ENCODE results near the gene KRT15. TPM values are rescaled to one million over a fixed set of nuclear protein-coding genes. Genes with fewer than 3 reads are reported as not detected.
A peak's percentile ranks its signal among the peaks of the same experiment; 100 is the strongest.

The KRT15 gene
- total RNA-seq, 1 donor from 2014 or later: not detected

DNA sequence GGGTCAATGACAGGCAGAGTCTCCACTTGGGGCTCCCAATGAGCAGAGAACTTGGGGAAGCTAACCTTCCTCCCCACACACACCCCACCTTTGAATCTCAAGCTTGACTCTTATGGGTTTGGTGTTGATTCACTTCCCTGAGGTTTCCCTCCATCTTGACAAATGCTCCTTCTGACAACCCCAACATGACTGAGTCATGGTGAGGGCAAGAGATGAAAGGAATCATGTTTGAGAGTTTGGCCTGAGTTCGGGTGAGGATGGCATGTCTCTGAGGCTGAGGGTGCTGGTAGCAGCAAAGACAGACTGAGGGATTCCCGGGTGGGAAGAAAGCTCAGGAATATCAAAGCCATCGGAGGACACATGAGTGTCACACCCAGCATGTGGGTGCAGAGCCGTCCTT is 34.5 kb upstream of the KRT15 start:
- peaks cover 25% of the 10 kb centered on the region for H3K4me1 Mint-ChIP-seq (ENCODE audit: low read depth)
- no peak overlapping the region for H3K27ac Mint-ChIP-seq (ENCODE audit: unreplicated experiment)
- TF ChIP-seq, protein P1, sequence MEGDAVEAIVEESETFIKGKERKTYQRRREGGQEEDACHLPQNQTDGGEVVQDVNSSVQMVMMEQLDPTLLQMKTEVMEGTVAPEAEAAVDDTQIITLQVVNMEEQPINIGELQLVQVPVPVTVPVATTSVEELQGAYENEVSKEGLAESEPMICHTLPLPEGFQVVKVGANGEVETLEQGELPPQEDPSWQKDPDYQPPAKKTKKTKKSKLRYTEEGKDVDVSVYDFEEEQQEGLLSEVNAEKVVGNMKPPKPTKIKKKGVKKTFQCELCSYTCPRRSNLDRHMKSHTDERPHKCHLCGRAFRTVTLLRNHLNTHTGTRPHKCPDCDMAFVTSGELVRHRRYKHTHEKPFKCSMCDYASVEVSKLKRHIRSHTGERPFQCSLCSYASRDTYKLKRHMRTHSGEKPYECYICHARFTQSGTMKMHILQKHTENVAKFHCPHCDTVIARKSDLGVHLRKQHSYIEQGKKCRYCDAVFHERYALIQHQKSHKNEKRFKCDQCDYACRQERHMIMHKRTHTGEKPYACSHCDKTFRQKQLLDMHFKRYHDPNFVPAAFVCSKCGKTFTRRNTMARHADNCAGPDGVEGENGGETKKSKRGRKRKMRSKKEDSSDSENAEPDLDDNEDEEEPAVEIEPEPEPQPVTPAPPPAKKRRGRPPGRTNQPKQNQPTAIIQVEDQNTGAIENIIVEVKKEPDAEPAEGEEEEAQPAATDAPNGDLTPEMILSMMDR (IDR thresholded peaks at IDR 0.05): no peak
- DNase-seq (ENCODE audit: low spot score): no peak
- no peaks in the 10 kb centered on the region for H3K9me3 Mint-ChIP-seq (ENCODE audit: low read depth)
- H3K27me3 Mint-ChIP-seq (ENCODE audit: low read depth): peaks cover 15% of the 10 kb centered on the region
- H3K4me3 Mint-ChIP-seq (ENCODE audit: unreplicated experiment): no peak overlapping the region
- H3K36me3 Mint-ChIP-seq (ENCODE audit: low read depth): no peaks in the 10 kb centered on the region

DNA sequence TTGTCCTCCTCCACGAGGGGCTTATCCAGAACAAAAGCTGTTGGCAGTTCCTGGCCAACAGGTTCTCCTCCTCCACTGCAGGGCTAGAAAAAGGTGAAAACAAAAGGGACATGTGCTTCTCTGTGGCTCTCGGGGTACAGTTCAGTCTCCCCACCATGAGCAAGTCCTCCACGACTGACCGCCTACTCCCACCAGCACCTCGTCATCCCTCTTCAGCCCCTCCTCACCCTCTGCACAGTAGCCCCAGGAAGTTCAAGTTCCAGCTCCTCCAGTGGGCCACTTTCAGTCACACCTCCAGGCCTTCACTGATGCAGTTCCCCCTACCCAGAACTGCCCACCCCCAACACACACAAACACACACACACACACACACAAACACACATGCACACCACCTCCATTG is 33.8 kb upstream of the KRT15 start:
- TF ChIP-seq, protein P1 (IDR thresholded peaks at IDR 0.05): no peak
- no peaks in the 10 kb centered on the region for H3K9me3 Mint-ChIP-seq (ENCODE audit: low read depth)
- DNase-seq (ENCODE audit: low spot score): no peak
- peaks cover 32% of the 10 kb centered on the region for H3K4me1 Mint-ChIP-seq (ENCODE audit: low read depth)
- H3K27me3 Mint-ChIP-seq (ENCODE audit: low read depth): peaks cover 12% of the 10 kb centered on the region
- no peak overlapping the region for H3K27ac Mint-ChIP-seq (ENCODE audit: unreplicated experiment)
- H3K4me3 Mint-ChIP-seq (ENCODE audit: unreplicated experiment): no peak overlapping the region
- peaks cover under 1% of the 10 kb centered on the region for H3K36me3 Mint-ChIP-seq (ENCODE audit: low read depth)

DNA sequence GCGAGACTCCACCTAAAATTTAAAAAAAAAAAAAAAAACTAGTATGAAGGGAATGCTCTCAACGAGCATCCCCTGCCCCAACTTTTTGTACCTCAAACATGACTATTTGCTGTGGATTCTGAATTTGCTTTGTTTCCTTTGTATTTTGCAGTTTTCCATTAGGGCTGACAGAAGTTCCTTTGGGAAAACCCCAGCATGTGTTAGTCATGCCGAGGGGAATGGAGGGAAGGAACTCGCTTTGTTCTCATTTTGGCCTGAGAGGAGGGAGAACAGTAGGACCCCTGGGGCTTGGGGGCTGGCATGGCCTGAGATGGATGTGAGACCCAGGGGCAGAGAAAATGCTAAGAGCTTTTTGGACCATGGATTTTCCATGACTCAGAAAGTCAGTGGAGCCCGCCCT is 32.7 kb upstream of the KRT15 start:
- no peak overlapping the region for H3K27ac Mint-ChIP-seq (ENCODE audit: unreplicated experiment)

DNA sequence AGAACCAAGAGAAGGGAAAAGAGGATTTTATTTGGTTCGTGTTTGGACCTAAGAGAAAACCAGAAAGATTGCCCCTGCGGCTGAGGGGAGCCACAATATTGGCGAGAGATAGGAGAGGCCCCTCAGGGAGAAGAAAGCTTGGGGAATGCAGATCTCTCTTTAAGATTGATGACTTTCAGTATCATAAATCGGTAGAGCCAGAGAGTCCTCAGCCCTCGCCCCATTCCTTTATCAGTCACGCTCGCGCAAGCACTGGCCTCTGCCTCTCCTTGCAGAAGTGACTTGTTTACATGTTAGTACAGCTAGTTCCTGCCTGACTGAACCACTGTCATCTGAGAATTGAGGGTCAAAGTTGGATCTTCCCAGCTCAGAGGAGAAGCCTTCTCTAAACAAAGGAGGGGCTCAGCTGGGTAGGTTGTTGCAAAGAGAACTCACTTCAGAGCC is 30.9 kb upstream of the KRT15 start:
- DNase-seq (ENCODE audit: low spot score): no peak
- Mint-ChIP-seq H3K36me3 (ENCODE audit: low read depth) (peaks cover 9% of the 10 kb centered on the region), H3K9me3 (ENCODE audit: low read depth) (peaks cover 8% of the 10 kb centered on the region), H3K27me3 (ENCODE audit: low read depth) (no peaks in the 10 kb centered on the region), H3K4me1 (ENCODE audit: low read depth) (peaks cover 42% of the 10 kb centered on the region), H3K27ac (ENCODE audit: unreplicated experiment) (peak overlapping the region; percentile 74), H3K4me3 (ENCODE audit: unreplicated experiment) (no peak overlapping the region)
- TF ChIP-seq, protein P1 (IDR thresholded peaks at IDR 0.05): no peak

More for the DNA sequence above, 32.7 kb upstream of the KRT15 start:
- peaks cover 7% of the 10 kb centered on the region for H3K36me3 Mint-ChIP-seq (ENCODE audit: low read depth)
- TF ChIP-seq, protein P1 (IDR thresholded peaks at IDR 0.05): no peak
- H3K9me3 Mint-ChIP-seq (ENCODE audit: low read depth): peaks cover 7% of the 10 kb centered on the region
- H3K4me3 Mint-ChIP-seq (ENCODE audit: unreplicated experiment): no peak overlapping the region
- no peak for DNase-seq (ENCODE audit: low spot score)
- H3K4me1 Mint-ChIP-seq (ENCODE audit: low read depth): peaks cover 37% of the 10 kb centered on the region
- peaks cover 6% of the 10 kb centered on the region for H3K27me3 Mint-ChIP-seq (ENCODE audit: low read depth)

DNA sequence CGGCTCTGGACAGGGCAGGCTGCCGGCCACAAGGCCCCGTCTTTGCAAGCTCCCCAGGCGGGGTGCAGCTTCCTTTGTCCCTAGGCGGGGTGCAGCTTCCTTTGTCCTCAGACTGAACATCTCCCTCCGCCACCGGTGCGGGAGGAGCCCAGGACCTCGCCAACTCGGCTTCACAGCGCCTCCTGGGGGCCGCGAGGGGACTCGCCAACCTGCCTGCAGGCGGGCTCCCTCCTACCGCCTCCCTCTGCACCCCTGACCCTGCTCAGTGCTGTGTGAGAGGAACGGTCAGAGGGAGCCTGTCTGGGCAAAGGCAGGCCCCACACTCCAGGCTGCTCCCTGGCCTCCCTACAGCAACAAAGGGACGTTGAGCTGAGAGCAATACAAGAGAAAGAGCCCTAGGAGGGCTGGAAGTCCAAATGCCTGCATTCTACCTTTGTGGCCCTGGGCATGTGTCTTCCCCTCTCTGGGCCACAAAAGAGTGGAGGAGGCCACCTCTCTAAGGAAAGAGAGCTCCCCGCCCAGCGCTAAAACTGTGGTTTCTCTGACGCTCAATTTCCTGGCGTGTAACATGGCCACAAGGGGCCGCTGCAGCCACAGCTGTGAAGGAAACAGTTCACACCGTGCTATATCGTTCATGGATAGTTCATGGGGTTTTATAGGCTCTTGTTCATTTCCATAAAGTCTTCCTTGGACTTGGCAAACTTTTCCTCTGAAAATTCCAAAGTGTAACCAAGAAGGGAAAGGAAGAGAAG is 30.3 kb upstream of the KRT15 start:
- Mint-ChIP-seq H3K4me3 (ENCODE audit: unreplicated experiment) (no peak overlapping the region), H3K27ac (ENCODE audit: unreplicated experiment) (peak overlapping the region; percentile 74)

More for the DNA sequence above, 30.3 kb upstream of the KRT15 start:
- H3K9me3 Mint-ChIP-seq (ENCODE audit: low read depth): peaks cover 8% of the 10 kb centered on the region
- H3K4me1 Mint-ChIP-seq (ENCODE audit: low read depth): peaks cover 42% of the 10 kb centered on the region
- no peaks in the 10 kb centered on the region for H3K27me3 Mint-ChIP-seq (ENCODE audit: low read depth)
- TF ChIP-seq, protein P1 (IDR thresholded peaks at IDR 0.05): peak; percentile 98
- DNase-seq (ENCODE audit: low spot score): no peak
- peaks cover 9% of the 10 kb centered on the region for H3K36me3 Mint-ChIP-seq (ENCODE audit: low read depth)
